K562 (cell line): ENCODE data around the gene LGALS3. TPM values are rescaled to one million over a fixed set of nuclear protein-coding genes. Genes with fewer than 3 reads are reported as not detected.
A peak's percentile ranks its signal among the peaks of the same experiment; 100 is the strongest.

Experiments used
- ADNP ChIP-seq: fragments of 200-800 bp; sonication (Bioruptor generic); IDR thresholded peaks from 2 replicates; pipeline ENCODE4 v1.6.1; 2016; ENCODE audit warnings: missing genetic modification characterization, missing compliant biosample characterization
- BHLHE40 ChIP-seq: IDR thresholded peaks from 2 replicates; pipeline ENCODE4 v1.6.1; 2011; ENCODE audit warnings: low read length, improper control_type of control experiment
- C11orf30 ChIP-seq: fragments of 450-650 bp; IDR thresholded peaks from 2 replicates; pipeline ENCODE4 v1.6.1; 2016; ENCODE audit warnings: low read depth, mild to moderate bottlenecking
- CHD4 ChIP-seq: fragments of 200-600 bp; sonication (generic); IDR thresholded peaks from 3 replicates; pipeline ENCODE4 v1.6.1; 2012; ENCODE audit warnings: low read depth, mild to moderate bottlenecking, mixed read lengths, low read length, inconsistent platforms; ENCODE audit not compliant: insufficient read depth, insufficient replicate concordance, poor library complexity, severe bottlenecking
- CTBP1 ChIP-seq: fragments of 450-650 bp; IDR thresholded peaks from 2 replicates; pipeline ENCODE4 v1.6.1; 2016; ENCODE audit warnings: borderline replicate concordance
- FOXA3 ChIP-seq, 2 experiments: fragments of 450-650 bp in 1 of 2; sonication (generic) in 1 of 2; formaldehyde crosslinking; IDR thresholded peaks in 1 of 2; conservative IDR thresholded peaks in 1 of 2; 2 replicates each; pipeline versions ENCODE4 v1.4.0 to v1.8.0; 2020 to 2022; ENCODE audit warnings: mild to moderate bottlenecking in 2 of 2, missing genetic modification reagents in 1 of 2
- FOXK2 ChIP-seq, 2 experiments: fragments of 450-650 bp; IDR thresholded peaks in 1 of 2; conservative IDR thresholded peaks in 1 of 2; 2 replicates each; pipeline ENCODE4 v1.6.1; 2016; ENCODE audit warnings: low read depth in 2 of 2, mild to moderate bottlenecking in 1 of 2
- FOXP1 ChIP-seq: sonication (generic); formaldehyde crosslinking; IDR thresholded peaks from 2 replicates; pipeline ENCODE4 v1.8.0; 2022; ENCODE audit warnings: mild to moderate bottlenecking, missing genetic modification reagents
- KDM1A ChIP-seq, 2 experiments: fragments of 450-650 bp; IDR thresholded peaks; 2 replicates each; pipeline ENCODE4 v1.6.1; 2016; ENCODE audit warnings: mild to moderate bottlenecking in 2 of 2
- MECOM ChIP-seq: fragments of 250-450 bp; sonication (Bioruptor Pico); IDR thresholded peaks from 2 replicates; pipeline ENCODE4 v1.8.0; 2022; ENCODE audit warnings: inconsistent platforms
- MED1 ChIP-seq: sonication (generic); formaldehyde crosslinking; IDR thresholded peaks from 2 replicates; pipeline ENCODE4 v1.8.1; 2023; ENCODE audit warnings: missing genetic modification reagents, borderline replicate concordance
- NRF1 ChIP-seq, 2 experiments: fragments of 450-650 bp; IDR thresholded peaks in 1 of 2; conservative IDR thresholded peaks in 1 of 2; 2 replicates each; pipeline ENCODE4 v1.6.1; 2014; ENCODE audit warnings: mild to moderate bottlenecking in 2 of 2
- RBM34 ChIP-seq: fragments of 200-400 bp; formaldehyde crosslinking; IDR thresholded peaks from 2 replicates; pipeline ENCODE4 v1.6.1; 2018; ENCODE audit warnings: low read length, borderline replicate concordance; ENCODE audit not compliant: insufficient read depth
- RFX5 ChIP-seq: IDR thresholded peaks from 2 replicates; pipeline ENCODE4 v1.6.1; 2011; ENCODE audit warnings: low read depth, mild to moderate bottlenecking, improper control_type of control experiment, low read length
- TAF9B ChIP-seq: fragments of 450-650 bp; IDR thresholded peaks from 2 replicates; pipeline ENCODE4 v1.6.1; 2018; ENCODE audit warnings: mild to moderate bottlenecking; ENCODE audit not compliant: partially characterized antibody
- ZEB2 ChIP-seq: fragments of 450-650 bp; IDR thresholded peaks from 2 replicates; pipeline ENCODE4 v1.6.1; 2016
- ZFP36 ChIP-seq: fragments of 150-350 bp; IDR thresholded peaks from 2 replicates; pipeline ENCODE4 v1.6.1; 2018; ENCODE audit warnings: low read length, low read depth; ENCODE audit not compliant: partially characterized antibody
- ZNF175 ChIP-seq: fragments of 200-800 bp; sonication (Bioruptor generic); IDR thresholded peaks from 2 replicates; pipeline ENCODE4 v1.6.1; 2016; ENCODE audit warnings: low read depth, mild to moderate bottlenecking, missing genetic modification characterization, missing compliant biosample characterization
- polyA plus RNA-seq, 8 experiments: library from polyadenylated mRNA; depleted of rRNA in 4 of 8; stranded (reverse) in 5 of 8; unstranded in 3 of 8; fragments of >200 nt; fragmentation: Nextera tagmentation in 2 of 8; fragmentation: Illumina TruSeq in 1 of 8; extraction: Ambion mirVana in 2 of 8; extraction: Trizol in 1 of 8; gene quantifications; 2 replicates each; pipeline versions ENCODE4 v1.2.1 to v1.2.3, GENCODE V29; 2011 to 2014; ENCODE audit warnings: inconsistent platforms in 1 of 8, missing spikeins in 1 of 8
- total RNA-seq, 7 experiments: library from RNA; depleted of rRNA in 6 of 7; stranded (reverse); fragments of >200 nt in 6 of 7; fragmentation: Illumina TruSeq in 2 of 7; extraction: Trizol in 2 of 7; gene quantifications; 2 replicates each; pipeline versions ENCODE4 v1.2.1 to v1.2.3, GENCODE V29; 2011 to 2021; ENCODE audit warnings: low replicate concordance in 1 of 7
- TF ChIP-seq, protein P1 (sequence below): fragments of 450-650 bp; IDR thresholded peaks from 2 replicates; pipeline ENCODE4 v1.6.1; 2017; ENCODE audit warnings: antibody characterized with exemption
- TF ChIP-seq, protein P2 (sequence below): sonication (generic); formaldehyde crosslinking; IDR thresholded peaks from 2 replicates; pipeline ENCODE4 v1.8.1; 2022; ENCODE audit warnings: missing genetic modification reagents
- TF ChIP-seq, protein P3 (sequence below): fragments of 150-350 bp; IDR thresholded peaks from 2 replicates; pipeline ENCODE4 v1.6.1; 2014; ENCODE audit warnings: low read depth, mild to moderate bottlenecking, low read length, borderline replicate concordance

The LGALS3 gene
- total and polyA plus RNA-seq, 9 of the 15 experiments (the other 6 are each of a cell fraction or from before 2014, with no cell fraction given): 0.04 to 1.9 (median 1.1) TPM

DNA sequence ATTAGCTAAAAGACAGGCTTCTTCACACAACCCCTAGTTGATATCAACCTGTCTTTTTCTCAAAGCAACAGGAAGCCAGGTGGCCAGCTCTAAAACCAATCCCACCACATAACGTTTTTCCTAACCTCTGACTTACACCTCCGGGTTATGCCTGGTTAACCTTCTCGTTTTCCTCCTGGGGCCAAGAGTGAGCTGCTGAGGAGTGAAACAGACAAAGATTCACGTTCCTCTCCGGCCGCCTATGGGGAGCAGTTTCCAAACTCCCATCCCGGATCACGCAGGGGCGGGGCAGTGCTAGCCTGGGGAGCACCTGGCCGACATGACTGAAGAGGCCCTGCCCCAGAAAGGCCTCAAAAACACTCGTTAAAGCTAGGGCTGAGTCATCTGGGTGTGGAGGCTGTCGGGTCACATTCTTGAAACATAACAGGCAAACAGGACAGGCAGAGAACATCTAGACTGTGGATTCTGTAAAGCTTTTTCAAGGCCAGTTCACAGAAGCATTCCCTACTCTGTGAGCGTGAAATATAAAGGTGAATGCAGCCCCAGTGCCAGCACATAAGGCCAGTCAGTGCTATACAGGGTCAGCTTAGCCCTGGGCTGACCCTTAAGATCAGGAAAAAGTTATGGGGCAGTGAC is 25.9 kb upstream of the LGALS3 start (continued):
- TF ChIP-seq CHD4: no peak
- TF ChIP-seq ADNP: no peak
- TF ChIP-seq, protein P1, sequence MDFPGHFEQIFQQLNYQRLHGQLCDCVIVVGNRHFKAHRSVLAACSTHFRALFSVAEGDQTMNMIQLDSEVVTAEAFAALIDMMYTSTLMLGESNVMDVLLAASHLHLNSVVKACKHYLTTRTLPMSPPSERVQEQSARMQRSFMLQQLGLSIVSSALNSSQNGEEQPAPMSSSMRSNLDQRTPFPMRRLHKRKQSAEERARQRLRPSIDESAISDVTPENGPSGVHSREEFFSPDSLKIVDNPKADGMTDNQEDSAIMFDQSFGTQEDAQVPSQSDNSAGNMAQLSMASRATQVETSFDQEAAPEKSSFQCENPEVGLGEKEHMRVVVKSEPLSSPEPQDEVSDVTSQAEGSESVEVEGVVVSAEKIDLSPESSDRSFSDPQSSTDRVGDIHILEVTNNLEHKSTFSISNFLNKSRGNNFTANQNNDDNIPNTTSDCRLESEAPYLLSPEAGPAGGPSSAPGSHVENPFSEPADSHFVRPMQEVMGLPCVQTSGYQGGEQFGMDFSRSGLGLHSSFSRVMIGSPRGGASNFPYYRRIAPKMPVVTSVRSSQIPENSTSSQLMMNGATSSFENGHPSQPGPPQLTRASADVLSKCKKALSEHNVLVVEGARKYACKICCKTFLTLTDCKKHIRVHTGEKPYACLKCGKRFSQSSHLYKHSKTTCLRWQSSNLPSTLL: no peak
- no peak for TF ChIP-seq RBM34
- TF ChIP-seq CTBP1: peak; percentile 61; the same call in 1 of the 2 replicates
- 0 out of 2 replicates have a peak, but pooled peaks have one; percentile 26 for TF ChIP-seq ZEB2
- TF ChIP-seq C11orf30: peak; percentile 72
- TF ChIP-seq MED1: no peak
- TF ChIP-seq NRF1 (conservative IDR thresholded peaks at IDR 0.05 in 1 of 2, IDR thresholded peaks at IDR 0.05 in 1 of 2): peak; percentile 53 to 66
- peak; percentile 59 for TF ChIP-seq TAF9B
- no peak for TF ChIP-seq RFX5
- TF ChIP-seq, protein P2, sequence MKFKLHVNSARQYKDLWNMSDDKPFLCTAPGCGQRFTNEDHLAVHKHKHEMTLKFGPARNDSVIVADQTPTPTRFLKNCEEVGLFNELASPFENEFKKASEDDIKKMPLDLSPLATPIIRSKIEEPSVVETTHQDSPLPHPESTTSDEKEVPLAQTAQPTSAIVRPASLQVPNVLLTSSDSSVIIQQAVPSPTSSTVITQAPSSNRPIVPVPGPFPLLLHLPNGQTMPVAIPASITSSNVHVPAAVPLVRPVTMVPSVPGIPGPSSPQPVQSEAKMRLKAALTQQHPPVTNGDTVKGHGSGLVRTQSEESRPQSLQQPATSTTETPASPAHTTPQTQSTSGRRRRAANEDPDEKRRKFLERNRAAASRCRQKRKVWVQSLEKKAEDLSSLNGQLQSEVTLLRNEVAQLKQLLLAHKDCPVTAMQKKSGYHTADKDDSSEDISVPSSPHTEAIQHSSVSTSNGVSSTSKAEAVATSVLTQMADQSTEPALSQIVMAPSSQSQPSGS: no peak
- TF ChIP-seq, protein P3, sequence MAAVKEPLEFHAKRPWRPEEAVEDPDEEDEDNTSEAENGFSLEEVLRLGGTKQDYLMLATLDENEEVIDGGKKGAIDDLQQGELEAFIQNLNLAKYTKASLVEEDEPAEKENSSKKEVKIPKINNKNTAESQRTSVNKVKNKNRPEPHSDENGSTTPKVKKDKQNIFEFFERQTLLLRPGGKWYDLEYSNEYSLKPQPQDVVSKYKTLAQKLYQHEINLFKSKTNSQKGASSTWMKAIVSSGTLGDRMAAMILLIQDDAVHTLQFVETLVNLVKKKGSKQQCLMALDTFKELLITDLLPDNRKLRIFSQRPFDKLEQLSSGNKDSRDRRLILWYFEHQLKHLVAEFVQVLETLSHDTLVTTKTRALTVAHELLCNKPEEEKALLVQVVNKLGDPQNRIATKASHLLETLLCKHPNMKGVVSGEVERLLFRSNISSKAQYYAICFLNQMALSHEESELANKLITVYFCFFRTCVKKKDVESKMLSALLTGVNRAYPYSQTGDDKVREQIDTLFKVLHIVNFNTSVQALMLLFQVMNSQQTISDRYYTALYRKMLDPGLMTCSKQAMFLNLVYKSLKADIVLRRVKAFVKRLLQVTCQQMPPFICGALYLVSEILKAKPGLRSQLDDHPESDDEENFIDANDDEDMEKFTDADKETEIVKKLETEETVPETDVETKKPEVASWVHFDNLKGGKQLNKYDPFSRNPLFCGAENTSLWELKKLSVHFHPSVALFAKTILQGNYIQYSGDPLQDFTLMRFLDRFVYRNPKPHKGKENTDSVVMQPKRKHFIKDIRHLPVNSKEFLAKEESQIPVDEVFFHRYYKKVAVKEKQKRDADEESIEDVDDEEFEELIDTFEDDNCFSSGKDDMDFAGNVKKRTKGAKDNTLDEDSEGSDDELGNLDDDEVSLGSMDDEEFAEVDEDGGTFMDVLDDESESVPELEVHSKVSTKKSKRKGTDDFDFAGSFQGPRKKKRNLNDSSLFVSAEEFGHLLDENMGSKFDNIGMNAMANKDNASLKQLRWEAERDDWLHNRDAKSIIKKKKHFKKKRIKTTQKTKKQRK: no peak
- TF ChIP-seq ZFP36: peak; percentile 65
- 0 out of 4 replicates have a peak, but pooled peaks of 1 of the 2 experiments have one; percentile 1 for TF ChIP-seq FOXK2 (conservative IDR thresholded peaks at IDR 0.05 in 1 of 2, IDR thresholded peaks at IDR 0.05 in 1 of 2; ENCODE audit: low read depth in 2 of 2)
- no peak for TF ChIP-seq BHLHE40
- TF ChIP-seq FOXP1 (CRISPR knock-in tag): no peak
- no peak for TF ChIP-seq MECOM (CRISPR knock-in tag)
- TF ChIP-seq KDM1A (IDR thresholded peaks at IDR 0.05): no peak
- TF ChIP-seq FOXA3 (CRISPR knock-in tag; conservative IDR thresholded peaks at IDR 0.05 in 1 of 2, IDR thresholded peaks at IDR 0.05 in 1 of 2): no peak
- peak; percentile 51; the same call in 1 of the 2 replicates for TF ChIP-seq ZNF175 (CRISPR knock-in tag)
